ENCODE results near the gene GADD45A. TPM values are rescaled to one million over a fixed set of nuclear protein-coding genes. Genes with fewer than 3 reads are reported as not detected.

Gene GADD45A
- total and polyA plus RNA-seq, 2 experiments from 2014 or later = 72.8 to 115 TPM

DNA sequence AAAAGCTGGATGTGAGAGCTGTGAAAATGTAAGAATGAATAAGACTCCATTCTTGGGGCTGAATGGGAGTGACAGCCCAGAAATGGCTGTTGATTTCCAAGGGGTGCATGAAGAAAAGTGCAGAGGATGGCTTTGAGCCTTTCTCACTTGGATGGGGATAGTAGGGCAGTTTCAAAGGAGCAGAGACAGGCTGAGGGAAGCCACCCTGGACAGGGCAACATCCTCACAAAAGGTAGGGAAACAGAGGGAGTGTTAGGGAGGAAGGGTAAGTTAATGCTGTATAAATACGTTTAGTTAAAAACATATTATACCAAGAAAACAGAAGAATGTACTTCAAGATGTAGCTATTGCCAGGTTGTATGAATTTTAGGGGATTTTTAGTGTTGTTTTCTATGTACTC, 38.1 kb downstream of the GADD45A start:
- 82 to 92% methylated on average over 1 of the region's 1 CpG for WGBS, 2 experiments (ENCODE audit: low coverage in 1 of 2, low lambda C conversion rate in 2 of 2, missing lambda C conversion rate in 2 of 2)

DNA sequence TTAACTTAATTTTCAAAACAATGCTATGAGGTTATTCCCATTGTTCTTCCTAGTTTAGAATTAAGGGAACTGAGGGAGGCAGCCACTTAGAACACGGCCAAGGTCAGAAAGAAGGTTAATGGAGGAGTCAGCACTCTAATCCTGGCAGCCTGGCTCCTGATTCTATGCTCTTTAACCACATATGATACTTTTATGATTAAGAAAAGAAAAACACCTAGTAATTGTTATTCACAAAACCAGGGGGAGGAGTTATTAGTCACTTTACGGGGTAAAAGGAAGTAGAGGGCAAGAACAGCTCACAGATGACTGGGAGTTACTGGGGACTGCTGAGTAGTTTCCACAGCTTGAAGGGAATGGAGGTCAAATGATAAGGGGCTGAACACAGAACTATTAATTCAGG, 38.6 kb downstream of the GADD45A start:
- DNase-seq = peak; percentile 91
- H3K4me3 ChIP-seq = no peak overlapping the region; the same call in 1 of the 2 replicates
- no peaks in the 10 kb centered on the region for H3K36me3 ChIP-seq (ENCODE audit: low read depth)
- H4K20me1 ChIP-seq (ENCODE audit: insufficient read depth) = no peaks in the 10 kb centered on the region
- H3K9me3 ChIP-seq (ENCODE audit: low read depth) = no peaks in the 10 kb centered on the region
- H3K79me2 ChIP-seq (ENCODE audit: insufficient read depth) = peaks cover 73% of the 10 kb centered on the region
- H3F3A ChIP-seq (ENCODE audit: insufficient read depth) = peaks cover 75% of the 10 kb centered on the region
- peak overlapping the region; percentile 65 for H3K27ac ChIP-seq
- peaks cover 58% of the 10 kb centered on the region for H3K4me1 ChIP-seq (ENCODE audit: insufficient read depth)
- H3K4me2 ChIP-seq (ENCODE audit: unreplicated experiment) = peak overlapping the region; percentile 63
- H3K27me3 ChIP-seq (replicated peaks; ENCODE audit: insufficient read depth) = no peaks in the 10 kb centered on the region
- H2AFZ ChIP-seq = no peak overlapping the region
- TF ChIP-seq EZH2phosphoT487 (IDR thresholded peaks at IDR 0.05; ENCODE audit: insufficient read depth, low read depth) (0 out of 2 replicates have a peak, but pooled peaks have one; percentile 46), EZH2 (IDR thresholded peaks at IDR 0.05; ENCODE audit: insufficient read depth, poor library complexity, severe bottlenecking) (no peak)
- H3K9ac ChIP-seq = peak overlapping the region; percentile 11
- no peaks in the 10 kb centered on the region for H3K9me2 ChIP-seq (ENCODE audit: insufficient read depth)
- 4 to 5% methylated on average over 2 of the region's 2 CpGs for WGBS, 2 experiments (ENCODE audit: low coverage in 1 of 2, low lambda C conversion rate in 2 of 2, missing lambda C conversion rate in 2 of 2)
- in situ Hi-C loops (cut with MboI) = no loop called here

More for the DNA sequence above, 38.1 kb downstream of the GADD45A start:
- no peak for DNase-seq
- H2AFZ ChIP-seq = no peak overlapping the region
- in situ Hi-C loops (cut with MboI) = no loop called here
- peak overlapping the region; percentile 63 for H3K4me2 ChIP-seq (ENCODE audit: unreplicated experiment)
- H4K20me1 ChIP-seq (ENCODE audit: insufficient read depth) = no peaks in the 10 kb centered on the region
- H3K9ac ChIP-seq = peak overlapping the region; percentile 11
- peaks cover 73% of the 10 kb centered on the region for H3K79me2 ChIP-seq (ENCODE audit: insufficient read depth)
- H3K27me3 ChIP-seq (replicated peaks; ENCODE audit: insufficient read depth) = no peaks in the 10 kb centered on the region
- peaks cover 60% of the 10 kb centered on the region for H3K4me1 ChIP-seq (ENCODE audit: insufficient read depth)
- no peaks in the 10 kb centered on the region for H3K9me2 ChIP-seq (ENCODE audit: insufficient read depth)
- H3K36me3 ChIP-seq (ENCODE audit: low read depth) = no peaks in the 10 kb centered on the region
- H3K27ac ChIP-seq = peak overlapping the region; percentile 65
- no peak for TF ChIP-seq EZH2phosphoT487 (IDR thresholded peaks at IDR 0.05; ENCODE audit: insufficient read depth, low read depth)
- TF ChIP-seq EZH2 (IDR thresholded peaks at IDR 0.05; ENCODE audit: insufficient read depth, poor library complexity, severe bottlenecking) = no peak
- no peak overlapping the region for H3K4me3 ChIP-seq
- no peaks in the 10 kb centered on the region for H3K9me3 ChIP-seq (ENCODE audit: low read depth)
- H3F3A ChIP-seq (ENCODE audit: insufficient read depth) = peaks cover 75% of the 10 kb centered on the region

DNA sequence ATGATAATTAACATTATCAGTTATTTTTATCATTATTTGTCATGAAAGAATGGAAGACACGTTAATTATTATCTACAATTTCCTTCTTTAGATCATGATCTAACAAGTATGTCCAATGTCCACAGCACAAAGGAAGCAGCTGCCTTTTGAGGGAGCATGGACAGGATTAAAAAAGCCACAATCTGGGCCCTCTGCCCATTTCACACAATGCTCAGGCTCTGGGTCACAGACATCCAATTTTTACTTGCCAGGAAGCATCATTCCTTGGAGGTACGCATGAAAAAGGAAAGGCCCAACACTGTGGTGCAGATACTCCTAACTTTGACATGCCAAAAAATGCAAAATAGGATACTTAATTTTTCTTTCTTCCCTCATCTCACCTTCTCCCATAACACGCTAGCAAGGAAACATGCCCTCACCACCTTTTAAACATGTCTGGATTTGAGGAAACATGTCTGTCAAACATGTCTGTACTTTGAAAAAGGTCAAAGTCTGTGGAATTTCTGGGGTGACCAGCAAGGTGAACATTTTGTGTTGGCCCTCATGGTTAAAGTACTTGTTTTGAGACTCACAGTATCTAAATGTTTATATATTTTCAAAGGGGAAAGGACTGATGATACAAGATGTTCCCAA, 40.0 kb downstream of the GADD45A start:
- in situ Hi-C loops (cut with MboI) = no loop called here
- Histone ChIP-seq H3K4me1 (ENCODE audit: insufficient read depth) (peaks cover 58% of the 10 kb centered on the region), H3K9me2 (ENCODE audit: insufficient read depth) (no peaks in the 10 kb centered on the region), H3K79me2 (ENCODE audit: insufficient read depth) (peaks cover 73% of the 10 kb centered on the region), H2AFZ (no peak overlapping the region), H3K27me3 (replicated peaks; ENCODE audit: insufficient read depth) (no peaks in the 10 kb centered on the region), H4K20me1 (ENCODE audit: insufficient read depth) (no peaks in the 10 kb centered on the region), H3F3A (ENCODE audit: insufficient read depth) (peaks cover 71% of the 10 kb centered on the region), H3K9me3 (ENCODE audit: low read depth) (no peaks in the 10 kb centered on the region), H3K9ac (no peak overlapping the region), H3K4me3 (no peak overlapping the region), H3K36me3 (ENCODE audit: low read depth) (no peaks in the 10 kb centered on the region), H3K27ac (peak overlapping the region; percentile 65), H3K4me2 (ENCODE audit: unreplicated experiment) (peak overlapping the region; percentile 2)
- DNase-seq = peak; percentile 88
- TF ChIP-seq EZH2phosphoT487 (IDR thresholded peaks at IDR 0.05; ENCODE audit: insufficient read depth, low read depth) (no peak), EZH2 (IDR thresholded peaks at IDR 0.05; ENCODE audit: insufficient read depth, poor library complexity, severe bottlenecking) (no peak)
- 31 to 33% methylated on average over 3 of the region's 3 CpGs for WGBS, 2 experiments (ENCODE audit: low coverage in 1 of 2, low lambda C conversion rate in 2 of 2, missing lambda C conversion rate in 2 of 2)

DNA sequence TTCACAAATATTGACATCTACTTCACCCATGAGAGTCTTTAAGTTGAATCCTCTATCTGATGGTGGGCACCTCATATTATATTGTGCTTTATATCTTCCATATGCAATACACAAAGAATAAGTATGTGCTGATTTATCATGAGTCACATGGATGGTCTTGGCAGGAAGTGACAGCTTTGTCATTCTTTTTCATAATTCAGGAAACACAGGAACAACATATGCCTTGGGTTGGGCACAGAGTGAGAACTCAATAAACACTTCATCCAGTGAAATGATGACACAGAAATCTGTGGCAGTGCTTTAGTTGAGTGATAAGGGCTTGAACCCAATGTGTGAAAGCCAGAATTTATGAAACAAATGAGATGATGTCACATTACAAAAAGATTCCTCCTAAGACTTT, 41.2 kb downstream of the GADD45A start:
- no peaks in the 10 kb centered on the region for H3K27me3 ChIP-seq (replicated peaks; ENCODE audit: insufficient read depth)
- H3K4me2 ChIP-seq (ENCODE audit: unreplicated experiment) = peak overlapping the region; percentile 34

More for the DNA sequence above, 41.2 kb downstream of the GADD45A start:
- Histone ChIP-seq H3K9ac (no peak overlapping the region; the same call in 1 of the 2 replicates), H3K27ac (peak overlapping the region; percentile 65), H2AFZ (no peak overlapping the region), H3K4me3 (no peak overlapping the region), H3K79me2 (ENCODE audit: insufficient read depth) (peaks cover 73% of the 10 kb centered on the region), H3K9me2 (ENCODE audit: insufficient read depth) (no peaks in the 10 kb centered on the region), H3K4me1 (ENCODE audit: insufficient read depth) (peaks cover 58% of the 10 kb centered on the region), H3K36me3 (ENCODE audit: low read depth) (no peaks in the 10 kb centered on the region), H3F3A (ENCODE audit: insufficient read depth) (peaks cover 64% of the 10 kb centered on the region), H4K20me1 (ENCODE audit: insufficient read depth) (no peaks in the 10 kb centered on the region), H3K9me3 (ENCODE audit: low read depth) (no peaks in the 10 kb centered on the region)
- no peak for TF ChIP-seq EZH2 (IDR thresholded peaks at IDR 0.05; ENCODE audit: insufficient read depth, poor library complexity, severe bottlenecking)
- TF ChIP-seq EZH2phosphoT487 (IDR thresholded peaks at IDR 0.05; ENCODE audit: insufficient read depth, low read depth) = no peak
- peak; percentile 75 for DNase-seq
- in situ Hi-C loops (cut with MboI) = no loop called here

All from GM23248 (cell line).